ENCODE results near the gene PDGFC.

PDGFC gene

GRCh38 chr4:156723951-156724668 is 247.5 kb downstream of the PDGFC start:
- no peak for TF ChIP-seq CTCF (conservative IDR thresholded peaks at IDR 0.05)
- no peak overlapping the region for H3K27ac ChIP-seq

- H3K27ac ChIP-seq = no peak overlapping the region
- no peak for TF ChIP-seq CTCF (conservative IDR thresholded peaks at IDR 0.05)
Measured at GRCh38 chr4:156718226-156718625, 253.4 kb downstream of the PDGFC start.

- no peak overlapping the region for H3K27ac ChIP-seq
- no peak for TF ChIP-seq CTCF (conservative IDR thresholded peaks at IDR 0.05)
Measured at GRCh38 chr4:156711193-156711590, 260.4 kb downstream of the PDGFC start.
